GM13977 (cell line): Measurements from ENCODE around the gene INTS14.

Experiments
- DNase-seq: peaks from one replicate; pipeline ENCODE4 v3.0.0; 2012; ENCODE audit warnings: low spot score
- CTCF ChIP-seq: IDR thresholded peaks from 2 replicates; pipeline ENCODE4 v1.5.1; 2012; ENCODE audit warnings: mild to moderate bottlenecking, control low read depth; ENCODE audit not compliant: insufficient read depth; ENCODE audit errors: extremely low read depth, missing control alignments
- in situ Hi-C: fragments of 300-500 bp; cut with MboI; formaldehyde crosslinking; loops from one replicate; pipeline ENCODE4 v1.12.0; 2022; ENCODE audit warnings: low sequenced_read_pairs, low pct_unique_long_range_greater_than_20kb, mixed read lengths, inconsistent platforms; ENCODE audit not compliant: unreplicated experiment

Gene INTS14

DNA sequence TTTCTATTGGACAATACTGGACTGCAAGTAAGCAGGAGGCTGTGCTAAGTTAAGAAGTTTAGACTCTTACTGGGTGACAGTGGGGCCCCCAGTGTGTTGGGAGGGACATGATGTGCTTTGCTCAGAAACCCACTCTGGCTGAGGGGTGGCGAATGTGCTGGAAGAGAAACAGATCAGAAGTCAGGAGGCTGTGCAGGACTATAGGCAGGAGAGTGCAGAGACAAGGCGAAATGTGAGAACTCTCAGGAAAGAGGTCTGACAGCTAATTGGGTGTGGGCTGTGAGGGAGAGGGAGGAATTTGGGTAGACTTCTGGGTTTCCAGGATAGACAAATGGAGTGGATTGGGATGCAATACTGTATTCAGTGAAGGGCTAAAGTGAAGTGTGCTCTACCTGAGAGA lies 22.8 kb upstream of the INTS14 start:
- in situ Hi-C loops: loop anchor here (10.0 kb wide), 1 partner anchor 221 kb away; no protein-coding TSS in a partner anchor
- no peak for DNase-seq
- no peak for TF ChIP-seq CTCF

DNA sequence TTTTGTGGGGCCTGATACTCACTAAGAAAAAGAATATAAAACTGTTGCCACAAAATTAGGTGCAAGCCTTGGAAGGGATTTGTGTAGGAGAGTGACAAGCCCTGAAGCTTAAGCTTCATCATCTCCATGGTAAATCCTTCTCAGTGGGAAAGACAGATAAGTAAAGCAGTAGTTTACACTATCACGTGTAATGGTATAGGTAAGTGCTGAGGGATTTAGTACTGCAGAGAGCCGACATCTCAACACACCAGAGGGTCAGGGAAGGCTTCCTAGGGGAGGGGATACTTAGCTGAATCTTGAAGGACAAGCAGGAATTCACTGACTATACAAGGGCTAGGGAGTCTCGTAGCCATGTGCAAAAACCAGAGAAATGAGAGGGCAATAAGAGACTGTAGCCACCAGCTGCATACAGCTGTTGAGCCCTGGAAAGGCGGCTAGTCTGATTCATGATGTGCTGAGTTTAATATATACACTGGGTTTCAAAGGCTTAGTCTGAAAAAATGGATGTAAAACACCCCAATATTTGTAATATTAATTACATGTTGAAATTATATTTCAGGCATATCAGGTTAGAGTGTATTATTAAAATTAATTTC lies 21.9 kb upstream of the INTS14 start:
- DNase-seq: no peak
- in situ Hi-C loops: loop anchor here (10.0 kb wide), 1 partner anchor 222 kb away; no protein-coding TSS in a partner anchor
- TF ChIP-seq CTCF: no peak

DNA sequence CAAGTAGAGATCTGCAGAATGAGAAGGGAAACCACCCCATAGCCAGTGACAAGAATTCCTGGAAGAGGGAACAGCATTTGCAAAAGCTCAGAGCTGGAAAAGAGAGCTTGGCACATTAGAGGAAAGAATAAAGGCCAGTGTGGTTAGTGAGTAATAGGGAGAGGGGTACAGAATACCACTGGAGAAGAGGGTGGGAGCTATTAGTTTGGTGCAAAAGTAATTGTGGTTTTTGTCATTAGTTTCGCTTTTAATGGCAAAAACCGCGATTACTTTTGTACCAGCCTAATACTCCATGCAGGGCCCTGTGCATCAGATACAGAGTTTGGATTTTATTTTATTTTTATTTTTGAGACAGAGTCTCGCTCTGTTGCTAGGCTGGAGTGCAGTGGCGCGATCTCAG lies 20.6 kb upstream of the INTS14 start:
- no peak for TF ChIP-seq CTCF
- no peak for DNase-seq
- in situ Hi-C loops: loop anchor here (10.0 kb wide), 1 partner anchor 223 kb away; no protein-coding TSS in a partner anchor

DNA sequence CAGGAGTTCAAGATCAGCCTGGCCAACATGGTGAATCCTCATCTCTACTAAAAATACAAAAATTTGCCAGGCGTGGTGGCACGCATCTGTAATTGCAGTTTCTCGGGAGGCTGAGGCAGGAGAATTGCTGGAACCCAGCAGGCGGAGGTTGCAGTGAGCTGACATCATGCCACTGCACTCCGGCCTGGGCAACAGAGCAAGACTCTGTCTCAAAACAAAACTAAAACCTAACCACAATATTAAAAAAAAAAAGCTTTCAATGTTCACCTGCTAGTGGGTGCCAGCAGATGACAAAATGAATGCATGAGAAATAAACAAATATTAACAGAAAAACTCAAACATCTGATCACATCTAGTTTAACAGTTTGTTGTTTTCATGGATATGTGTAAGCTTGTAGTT lies 19.8 kb upstream of the INTS14 start:
- DNase-seq: no peak
- in situ Hi-C loops: loop anchor here (10.0 kb wide), 1 partner anchor 224 kb away; no protein-coding TSS in a partner anchor
- TF ChIP-seq CTCF: no peak

GRCh38 chr15:65629548-65629947 lies 18.6 kb upstream of the INTS14 start:
- TF ChIP-seq CTCF: no peak
- in situ Hi-C loops: no loop called here

DNA sequence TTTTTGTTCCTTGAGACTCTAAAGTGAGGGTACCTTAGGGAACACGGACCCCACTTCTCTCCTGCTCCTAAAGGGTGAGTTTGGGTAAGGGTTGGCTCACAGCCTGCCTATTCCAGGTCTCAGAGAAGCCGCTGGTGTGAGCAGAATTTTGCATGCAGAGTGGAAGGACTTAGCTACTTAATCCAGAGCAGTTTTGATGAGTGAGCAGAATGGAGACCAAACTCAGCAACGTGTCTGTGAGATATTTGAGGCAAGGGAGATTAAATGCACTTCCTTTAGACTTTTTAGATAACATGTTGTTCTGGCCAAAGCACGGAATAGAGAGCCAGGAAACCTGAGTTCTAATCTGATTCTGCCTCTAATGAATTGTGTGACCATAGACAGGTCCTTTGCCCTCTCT lies 15.9 kb upstream of the INTS14 start:
- TF ChIP-seq CTCF: no peak

More at GRCh38 chr15:65629548-65629947, 18.6 kb upstream of the INTS14 start:
- DNase-seq: no peak

More for the DNA sequence above, 15.9 kb upstream of the INTS14 start:
- no peak for DNase-seq
- in situ Hi-C loops: no loop called here
